Activated T-helper 1 cell treated with anti-CD3 and anti-CD28 coated beads, Interleukin-12 subunit alpha, Interleukin-12 subunit beta, Interleukin-2, Interleukin-4 antibody, amounts not matched to agents 30 ng/mL and 10 ng/mL and 1 ng/mL, durations not matched to agents 14 hours and 24 hours and 36 hours (primary cell): Measurements from ENCODE around the gene NLRP10. TPM values are rescaled to one million over a fixed set of nuclear protein-coding genes. Genes with fewer than 3 reads are reported as not detected.

ENCODE experiments used
- DNase-seq: peaks from one replicate; pipeline ENCODE4 v3.0.0; 2021; ENCODE audit warnings: low spot score
- H3K27ac Mint-ChIP-seq: one replicate; pipeline ENCODE4 v1.8.0; 2021; ENCODE audit warnings: mild to moderate bottlenecking, mixed read lengths
- H3K27me3 Mint-ChIP-seq: one replicate; pipeline ENCODE4 v1.8.0; 2022; ENCODE audit warnings: mild to moderate bottlenecking, moderate library complexity, mixed read lengths; ENCODE audit not compliant: insufficient read depth
- H3K36me3 Mint-ChIP-seq: one replicate; pipeline ENCODE4 v1.8.0; 2021; ENCODE audit warnings: low read depth, mixed read lengths
- H3K4me1 Mint-ChIP-seq: one replicate; pipeline ENCODE4 v1.8.0; 2021; ENCODE audit warnings: low read depth, mixed read lengths
- H3K4me3 Mint-ChIP-seq: one replicate; pipeline ENCODE4 v1.8.0; 2021; ENCODE audit warnings: mild to moderate bottlenecking, moderate library complexity, mixed read lengths
- H3K9me3 Mint-ChIP-seq: one replicate; pipeline ENCODE4 v1.8.0; 2021; ENCODE audit warnings: mixed read lengths
- intact Hi-C: fragments of 100-400 bp; cut with micrococcal nuclease; formaldehyde crosslinking; loops from one replicate; pipeline ENCODE4 v1.15.1; 2024
- total RNA-seq: library from RNA; stranded (reverse); gene quantifications from 2 replicates; pipeline ENCODE4 v1.2.3, GENCODE V29; 2022

NLRP10 gene
- total RNA-seq, 1 donor from 2014 or later = not detected

GRCh38 chr11:7968686-7969085 is 3.4 kb upstream of the NLRP10 start:
- H3K9me3 Mint-ChIP-seq = no peaks in the 10 kb centered on the region
- DNase-seq = no peak
- no peak overlapping the region for H3K4me3 Mint-ChIP-seq
- no peak overlapping the region for H3K27ac Mint-ChIP-seq
- no peaks in the 10 kb centered on the region for H3K36me3 Mint-ChIP-seq
- H3K4me1 Mint-ChIP-seq = no peaks in the 10 kb centered on the region
- intact Hi-C loops = no loop called here
- H3K27me3 Mint-ChIP-seq = peaks cover 6% of the 10 kb centered on the region

- DNase-seq = no peak
- intact Hi-C loops = no loop called here
- Mint-ChIP-seq H3K4me1 (no peaks in the 10 kb centered on the region), H3K27ac (no peak overlapping the region), H3K9me3 (no peaks in the 10 kb centered on the region), H3K27me3 (peaks cover 6% of the 10 kb centered on the region), H3K4me3 (no peak overlapping the region), H3K36me3 (no peaks in the 10 kb centered on the region)
Measured at GRCh38 chr11:7967826-7968225, 2.6 kb upstream of the NLRP10 start.

- H3K4me1 Mint-ChIP-seq = no peaks in the 10 kb centered on the region
- peaks cover 6% of the 10 kb centered on the region for H3K27me3 Mint-ChIP-seq
- H3K27ac Mint-ChIP-seq = no peak overlapping the region
- H3K4me3 Mint-ChIP-seq = no peak overlapping the region
- no peaks in the 10 kb centered on the region for H3K9me3 Mint-ChIP-seq
- intact Hi-C loops = no loop called here
- DNase-seq = no peak
- H3K36me3 Mint-ChIP-seq = no peaks in the 10 kb centered on the region
Measured at GRCh38 chr11:7967097-7967496, 1.9 kb upstream of the NLRP10 start.

GRCh38 chr11:7964873-7965272 is 374 bp downstream of the NLRP10 start:
- Mint-ChIP-seq H3K4me1 (no peaks in the 10 kb centered on the region), H3K4me3 (no peak overlapping the region), H3K9me3 (no peaks in the 10 kb centered on the region), H3K36me3 (no peaks in the 10 kb centered on the region), H3K27ac (no peak overlapping the region), H3K27me3 (peaks cover 3% of the 10 kb centered on the region)
- no peak for DNase-seq
- intact Hi-C loops = no loop called here

GRCh38 chr11:7964261-7964660 is 986 bp downstream of the NLRP10 start:
- Mint-ChIP-seq H3K27ac (no peak overlapping the region), H3K36me3 (no peaks in the 10 kb centered on the region), H3K4me1 (no peaks in the 10 kb centered on the region), H3K27me3 (peaks cover 2% of the 10 kb centered on the region), H3K4me3 (no peak overlapping the region), H3K9me3 (no peaks in the 10 kb centered on the region)
- no peak for DNase-seq
- intact Hi-C loops = no loop called here

GRCh38 chr11:7955191-7955590 is 10.1 kb downstream of the NLRP10 start:
- intact Hi-C loops = no loop called here
- Mint-ChIP-seq H3K27me3 (peaks cover 4% of the 10 kb centered on the region), H3K4me1 (no peaks in the 10 kb centered on the region), H3K27ac (no peak overlapping the region), H3K4me3 (no peak overlapping the region), H3K9me3 (no peaks in the 10 kb centered on the region), H3K36me3 (no peaks in the 10 kb centered on the region)
- DNase-seq = no peak

GRCh38 chr11:7949934-7950333 is 15.3 kb downstream of the NLRP10 start:
- H3K36me3 Mint-ChIP-seq = no peaks in the 10 kb centered on the region
- H3K9me3 Mint-ChIP-seq = no peaks in the 10 kb centered on the region
- H3K27ac Mint-ChIP-seq = no peak overlapping the region
- intact Hi-C loops = no loop called here
- peaks cover 6% of the 10 kb centered on the region for H3K27me3 Mint-ChIP-seq
- no peaks in the 10 kb centered on the region for H3K4me1 Mint-ChIP-seq
- DNase-seq = no peak
- H3K4me3 Mint-ChIP-seq = no peak overlapping the region

GRCh38 chr11:7944123-7944522 is 21.1 kb downstream of the NLRP10 start:
- peaks cover 4% of the 10 kb centered on the region for H3K27me3 Mint-ChIP-seq
- intact Hi-C loops = no loop called here
- H3K36me3 Mint-ChIP-seq = no peaks in the 10 kb centered on the region
- H3K4me1 Mint-ChIP-seq = no peaks in the 10 kb centered on the region
- H3K4me3 Mint-ChIP-seq = no peak overlapping the region
- H3K9me3 Mint-ChIP-seq = peaks cover 19% of the 10 kb centered on the region
- DNase-seq = no peak
- H3K27ac Mint-ChIP-seq = no peak overlapping the region

GRCh38 chr11:7941608-7942007 is 23.6 kb downstream of the NLRP10 start, which contains the start of gene OR10A3:
Gene OR10A3 (minus strand): TSS chr11:7941708. CDS start chr11:7939520, 2,188 bp downstream.
- no peak within 1 kb of the TSS for H3K27ac Mint-ChIP-seq
- H3K9me3 Mint-ChIP-seq = peaks cover 19% of the 10 kb centered on the region
- no peak within 1 kb of the TSS for H3K4me3 Mint-ChIP-seq
- DNase-seq = no peak
- H3K27me3 Mint-ChIP-seq = peaks cover 2% of the 10 kb centered on the region
- no peaks in the 10 kb centered on the region for H3K36me3 Mint-ChIP-seq
- no peaks in the 10 kb centered on the region for H3K4me1 Mint-ChIP-seq
- intact Hi-C loops = no loop called here

GRCh38 chr11:7941146-7941545 is 24.1 kb downstream of the NLRP10 start:
- Mint-ChIP-seq H3K27ac (no peak overlapping the region), H3K36me3 (no peaks in the 10 kb centered on the region), H3K4me1 (no peaks in the 10 kb centered on the region), H3K9me3 (peaks cover 19% of the 10 kb centered on the region), H3K4me3 (no peak overlapping the region), H3K27me3 (peaks cover 2% of the 10 kb centered on the region)
- DNase-seq = no peak
- intact Hi-C loops = no loop called here

- Mint-ChIP-seq H3K4me1 (no peaks in the 10 kb centered on the region), H3K27ac (no peak overlapping the region), H3K4me3 (no peak overlapping the region), H3K9me3 (no peaks in the 10 kb centered on the region), H3K36me3 (no peaks in the 10 kb centered on the region), H3K27me3 (peaks cover 2% of the 10 kb centered on the region)
- intact Hi-C loops = no loop called here
- no peak for DNase-seq
Measured at GRCh38 chr11:7936615-7937014, 28.6 kb downstream of the NLRP10 start.

- intact Hi-C loops = no loop called here
- Mint-ChIP-seq H3K27me3 (peaks cover 5% of the 10 kb centered on the region), H3K4me3 (no peak within 1 kb of the TSS), H3K9me3 (no peaks in the 10 kb centered on the region), H3K36me3 (no peaks in the 10 kb centered on the region), H3K27ac (no peak within 1 kb of the TSS), H3K4me1 (no peaks in the 10 kb centered on the region)
- no peak for DNase-seq
Measured at GRCh38 chr11:7931168-7931567, 34.1 kb downstream of the NLRP10 start, which contains the start of gene OR10A6. Gene OR10A6 (minus strand): TSS chr11:7931268. CDS start chr11:7928662, 2,606 bp downstream.

- peaks cover 5% of the 10 kb centered on the region for H3K27me3 Mint-ChIP-seq
- intact Hi-C loops = no loop called here
- no peaks in the 10 kb centered on the region for H3K9me3 Mint-ChIP-seq
- no peaks in the 10 kb centered on the region for H3K4me1 Mint-ChIP-seq
- no peak overlapping the region for H3K27ac Mint-ChIP-seq
- H3K4me3 Mint-ChIP-seq = no peak overlapping the region
- no peaks in the 10 kb centered on the region for H3K36me3 Mint-ChIP-seq
- no peak for DNase-seq
Measured at GRCh38 chr11:7927635-7928034, 37.6 kb downstream of the NLRP10 start.

GRCh38 chr11:7924536-7924935 is 40.7 kb downstream of the NLRP10 start:
- Mint-ChIP-seq H3K4me3 (no peak overlapping the region), H3K27ac (no peak overlapping the region), H3K4me1 (no peaks in the 10 kb centered on the region), H3K9me3 (no peaks in the 10 kb centered on the region), H3K36me3 (no peaks in the 10 kb centered on the region), H3K27me3 (no peaks in the 10 kb centered on the region)
- no peak for DNase-seq
- intact Hi-C loops = no loop called here
